ENCODE results near the gene TERF2IP.

Gene TERF2IP

GRCh38 chr16:75635036-75635435 is 12.5 kb upstream of the TERF2IP start:
- no peak for TF ChIP-seq POU6F1 (CRISPR knock-in tag; IDR thresholded peaks at IDR 0.05; ENCODE audit: borderline replicate concordance, low read depth)
- TF ChIP-seq BACH2 (CRISPR knock-in tag; IDR thresholded peaks at IDR 0.05; ENCODE audit: borderline replicate concordance), result no peak
- no peak for TF ChIP-seq GLIS3 (CRISPR knock-in tag; IDR thresholded peaks at IDR 0.05)
- no peak for TF ChIP-seq CREB5 (CRISPR knock-in tag; IDR thresholded peaks at IDR 0.05; ENCODE audit: low read depth)
- no peak for TF ChIP-seq RARB (CRISPR knock-in tag; IDR thresholded peaks at IDR 0.05)
- no peak for TF ChIP-seq PATZ1 (CRISPR knock-in tag; IDR thresholded peaks at IDR 0.05; ENCODE audit: borderline replicate concordance)
- no peak for TF ChIP-seq SNAI2 (CRISPR knock-in tag; IDR thresholded peaks at IDR 0.05)
- no peak for TF ChIP-seq ZNF565 (CRISPR knock-in tag; conservative IDR thresholded peaks at IDR 0.05; ENCODE audit: low read depth)
- TF ChIP-seq ZNF8 (CRISPR knock-in tag; IDR thresholded peaks at IDR 0.05), result no peak

GRCh38 chr16:75640598-75640997 is 7.0 kb upstream of the TERF2IP start:
- ATAC-seq, result no peak
- TF ChIP-seq POU6F1 (CRISPR knock-in tag; IDR thresholded peaks at IDR 0.05; ENCODE audit: borderline replicate concordance, low read depth), result no peak
- no peak for TF ChIP-seq ZNF70 (CRISPR knock-in tag; IDR thresholded peaks at IDR 0.05)
- TF ChIP-seq PPARA (CRISPR knock-in tag; IDR thresholded peaks at IDR 0.05; ENCODE audit: borderline replicate concordance), result no peak
- no peak for TF ChIP-seq ZFP3 (CRISPR knock-in tag; IDR thresholded peaks at IDR 0.05)
- TF ChIP-seq ZFP30 (CRISPR knock-in tag; IDR thresholded peaks at IDR 0.05), result no peak
- TF ChIP-seq RARB (CRISPR knock-in tag; IDR thresholded peaks at IDR 0.05), result no peak
- no peak for TF ChIP-seq TOX (CRISPR knock-in tag; IDR thresholded peaks at IDR 0.05; ENCODE audit: borderline replicate concordance)
- TF ChIP-seq CREB5 (CRISPR knock-in tag; IDR thresholded peaks at IDR 0.05; ENCODE audit: low read depth), result no peak
- no peak for TF ChIP-seq TSHZ2 (CRISPR knock-in tag; IDR thresholded peaks at IDR 0.05)
- TF ChIP-seq ZNF8 (CRISPR knock-in tag; IDR thresholded peaks at IDR 0.05), result no peak
- no peak for TF ChIP-seq GLIS3 (CRISPR knock-in tag; IDR thresholded peaks at IDR 0.05)
- no peak for TF ChIP-seq OSR1 (CRISPR knock-in tag; IDR thresholded peaks at IDR 0.05)

More at GRCh38 chr16:75635036-75635435, 12.5 kb upstream of the TERF2IP start:
- no peak for ATAC-seq

GRCh38 chr16:75644240-75645012 is 3.1 kb upstream of the TERF2IP start:
- TF ChIP-seq ZNF70 (CRISPR knock-in tag; IDR thresholded peaks at IDR 0.05), result no peak
- ATAC-seq, result no peak
